Neural progenitor cell (in vitro differentiated cells): ENCODE results near the gene STON2. TPM values are rescaled to one million over a fixed set of nuclear protein-coding genes. Genes with fewer than 3 reads are reported as not detected.

Experiments used
- DNase-seq: peaks from one replicate; pipeline ENCODE4 v3.0.0-alpha.2; 2016; ENCODE audit warnings: low spot score
- H2AFZ ChIP-seq: fragments of 200-600 bp; sonication (generic); replicated peaks from 2 replicates; pipeline ENCODE4 v1.6.1; 2016; ENCODE audit warnings: antibody characterized with exemption
- H3F3A ChIP-seq: fragments of 200-600 bp; sonication (generic); 2 replicates; pipeline ENCODE4 v1.6.1; 2016; ENCODE audit warnings: antibody characterized with exemption, low read depth
- H3K27ac ChIP-seq: fragments of 200-600 bp; sonication (generic); 2 replicates; pipeline ENCODE4 v1.5.1; 2016; ENCODE audit warnings: mild to moderate bottlenecking
- H3K27me3 ChIP-seq: fragments of 200-600 bp; sonication (generic); 2 replicates; pipeline ENCODE4 v1.6.1; 2016; ENCODE audit warnings: mild to moderate bottlenecking, moderate library complexity
- H3K36me3 ChIP-seq: fragments of 200-600 bp; sonication (generic); 2 replicates; pipeline ENCODE4 v1.5.1; 2016
- H3K4me1 ChIP-seq: fragments of 200-600 bp; sonication (generic); 2 replicates; pipeline ENCODE4 v1.6.1; 2016; ENCODE audit warnings: mixed run types
- H3K4me2 ChIP-seq: fragments of 200-600 bp; sonication (generic); 2 replicates; pipeline ENCODE4 v1.6.1; 2016
- H3K4me3 ChIP-seq: fragments of 200-600 bp; sonication (generic); 2 replicates; pipeline ENCODE4 v1.5.1; 2016
- H3K79me2 ChIP-seq: fragments of 200-600 bp; sonication (generic); 2 replicates; pipeline ENCODE4 v1.6.1; 2016; ENCODE audit warnings: low read depth
- H3K9ac ChIP-seq: fragments of 200-600 bp; sonication (generic); 2 replicates; pipeline ENCODE4 v1.6.1; 2016
- H3K9me3 ChIP-seq: fragments of 200-600 bp; sonication (generic); 2 replicates; pipeline ENCODE4 v1.5.1; 2016; ENCODE audit warnings: low read depth
- H4K20me1 ChIP-seq: fragments of 200-600 bp; sonication (generic); 2 replicates; pipeline ENCODE4 v1.6.1; 2016; ENCODE audit warnings: low read depth
- H3K27ac Mint-ChIP-seq: 3 replicates; pipeline ENCODE4 v1.8.0; 2021; ENCODE audit warnings: mixed read lengths
- H3K27me3 Mint-ChIP-seq: 2 replicates; pipeline ENCODE4 v1.8.0; 2022; ENCODE audit warnings: low read depth, mild to moderate bottlenecking, inconsistent platforms, moderate library complexity, mixed read lengths; ENCODE audit not compliant: insufficient read depth
- H3K36me3 Mint-ChIP-seq: 3 replicates; pipeline ENCODE4 v1.8.0; 2021; ENCODE audit warnings: mixed read lengths
- H3K4me1 Mint-ChIP-seq: 3 replicates; pipeline ENCODE4 v1.8.0; 2021; ENCODE audit warnings: mixed read lengths
- H3K4me3 Mint-ChIP-seq: 3 replicates; pipeline ENCODE4 v1.8.0; 2021; ENCODE audit warnings: mild to moderate bottlenecking, moderate library complexity, mixed read lengths
- H3K9me3 Mint-ChIP-seq: 3 replicates; pipeline ENCODE4 v1.8.0; 2020; ENCODE audit warnings: mixed read lengths
- CTCF ChIP-seq: fragments of 200-600 bp; sonication (generic); IDR thresholded peaks from 2 replicates; pipeline ENCODE4 v1.5.1; 2017; ENCODE audit warnings: antibody characterized with exemption, mild to moderate bottlenecking
- EZH2 ChIP-seq: fragments of 200-600 bp; sonication (generic); IDR thresholded peaks from 2 replicates; pipeline ENCODE4 v1.6.1; 2017; ENCODE audit warnings: antibody characterized with exemption, mild to moderate bottlenecking, moderate library complexity
- EZH2phosphoT487 ChIP-seq: fragments of 200-600 bp; sonication (generic); IDR thresholded peaks from 2 replicates; pipeline ENCODE4 v1.6.1; 2017; ENCODE audit warnings: antibody characterized with exemption
- total RNA-seq: library from RNA; depleted of rRNA; stranded (reverse); fragments of >200 nt; gene quantifications from 2 replicates; pipeline ENCODE4 v1.2.3, GENCODE V29; 2015; ENCODE audit warnings: low replicate concordance

The STON2 gene
- total RNA-seq, 1 donor from 2014 or later = 31.1 TPM

- H3K27me3 Mint-ChIP-seq = no peaks in the 10 kb centered on the region
- Histone ChIP-seq H2AFZ (no peak overlapping the region), H4K20me1 (no peaks in the 10 kb centered on the region), H3K36me3 (no peaks in the 10 kb centered on the region), H3K9me3 (no peaks in the 10 kb centered on the region), H3K4me3 (peak overlapping the region; percentile 49), H3K4me1 (peaks cover 35% of the 10 kb centered on the region), H3K9ac (no peak overlapping the region), H3F3A (peaks cover 28% of the 10 kb centered on the region), H3K27ac (no peak overlapping the region), H3K79me2 (no peaks in the 10 kb centered on the region), H3K27me3 (no peaks in the 10 kb centered on the region), H3K4me2 (peak overlapping the region; percentile 84)
- peak overlapping the region; percentile 11 for H3K27ac Mint-ChIP-seq
- DNase-seq = no peak
- peaks cover 15% of the 10 kb centered on the region for H3K9me3 Mint-ChIP-seq
- TF ChIP-seq CTCF (no peak), EZH2phosphoT487 (no peak), EZH2 (no peak)
- H3K4me3 Mint-ChIP-seq = peak overlapping the region; percentile 75
- H3K36me3 Mint-ChIP-seq = peaks cover 25% of the 10 kb centered on the region
- peaks cover 37% of the 10 kb centered on the region for H3K4me1 Mint-ChIP-seq
Observed at GRCh38 chr14:81323093-81323492, 77.0 kb downstream of the STON2 start.

GRCh38 chr14:81319946-81320345 lies 80.2 kb downstream of the STON2 start:
- peak overlapping the region; percentile 80 for H3K27ac Mint-ChIP-seq
- TF ChIP-seq CTCF (no peak), EZH2phosphoT487 (no peak), EZH2 (no peak)
- no peaks in the 10 kb centered on the region for H3K9me3 ChIP-seq
- no peak overlapping the region for H2AFZ ChIP-seq
- peaks cover 46% of the 10 kb centered on the region for H3K4me1 ChIP-seq
- no peaks in the 10 kb centered on the region for H3K27me3 Mint-ChIP-seq
- H3K27me3 ChIP-seq = no peaks in the 10 kb centered on the region
- no peaks in the 10 kb centered on the region for H4K20me1 ChIP-seq
- no peak overlapping the region for H3K4me3 ChIP-seq
- H3K79me2 ChIP-seq = no peaks in the 10 kb centered on the region
- H3K9ac ChIP-seq = no peak overlapping the region
- H3K36me3 ChIP-seq = no peaks in the 10 kb centered on the region
- peaks cover 39% of the 10 kb centered on the region for H3K36me3 Mint-ChIP-seq
- DNase-seq = no peak
- peaks cover 43% of the 10 kb centered on the region for H3F3A ChIP-seq
- no peak overlapping the region for H3K4me2 ChIP-seq
- H3K4me1 Mint-ChIP-seq = peaks cover 62% of the 10 kb centered on the region
- no peak overlapping the region for H3K27ac ChIP-seq
- H3K9me3 Mint-ChIP-seq = peaks cover 27% of the 10 kb centered on the region
- no peak overlapping the region for H3K4me3 Mint-ChIP-seq

- Histone ChIP-seq H3K27me3 (no peaks in the 10 kb centered on the region), H2AFZ (no peak overlapping the region), H3K9ac (no peak overlapping the region), H3K36me3 (no peaks in the 10 kb centered on the region), H4K20me1 (no peaks in the 10 kb centered on the region), H3K27ac (no peak overlapping the region), H3K4me2 (no peak overlapping the region), H3K9me3 (no peaks in the 10 kb centered on the region), H3K79me2 (no peaks in the 10 kb centered on the region), H3F3A (peaks cover 43% of the 10 kb centered on the region), H3K4me1 (peaks cover 46% of the 10 kb centered on the region), H3K4me3 (no peak overlapping the region)
- DNase-seq = no peak
- no peak overlapping the region for H3K4me3 Mint-ChIP-seq
- peaks cover 27% of the 10 kb centered on the region for H3K9me3 Mint-ChIP-seq
- H3K4me1 Mint-ChIP-seq = peaks cover 64% of the 10 kb centered on the region
- H3K27me3 Mint-ChIP-seq = no peaks in the 10 kb centered on the region
- TF ChIP-seq EZH2phosphoT487 = no peak
- TF ChIP-seq CTCF = no peak
- TF ChIP-seq EZH2 = no peak
- peaks cover 39% of the 10 kb centered on the region for H3K36me3 Mint-ChIP-seq
- H3K27ac Mint-ChIP-seq = no peak overlapping the region
Observed at GRCh38 chr14:81319314-81319713, 80.8 kb downstream of the STON2 start.
